Measurements from ENCODE around the gene FANCM.

Gene FANCM, protein sequence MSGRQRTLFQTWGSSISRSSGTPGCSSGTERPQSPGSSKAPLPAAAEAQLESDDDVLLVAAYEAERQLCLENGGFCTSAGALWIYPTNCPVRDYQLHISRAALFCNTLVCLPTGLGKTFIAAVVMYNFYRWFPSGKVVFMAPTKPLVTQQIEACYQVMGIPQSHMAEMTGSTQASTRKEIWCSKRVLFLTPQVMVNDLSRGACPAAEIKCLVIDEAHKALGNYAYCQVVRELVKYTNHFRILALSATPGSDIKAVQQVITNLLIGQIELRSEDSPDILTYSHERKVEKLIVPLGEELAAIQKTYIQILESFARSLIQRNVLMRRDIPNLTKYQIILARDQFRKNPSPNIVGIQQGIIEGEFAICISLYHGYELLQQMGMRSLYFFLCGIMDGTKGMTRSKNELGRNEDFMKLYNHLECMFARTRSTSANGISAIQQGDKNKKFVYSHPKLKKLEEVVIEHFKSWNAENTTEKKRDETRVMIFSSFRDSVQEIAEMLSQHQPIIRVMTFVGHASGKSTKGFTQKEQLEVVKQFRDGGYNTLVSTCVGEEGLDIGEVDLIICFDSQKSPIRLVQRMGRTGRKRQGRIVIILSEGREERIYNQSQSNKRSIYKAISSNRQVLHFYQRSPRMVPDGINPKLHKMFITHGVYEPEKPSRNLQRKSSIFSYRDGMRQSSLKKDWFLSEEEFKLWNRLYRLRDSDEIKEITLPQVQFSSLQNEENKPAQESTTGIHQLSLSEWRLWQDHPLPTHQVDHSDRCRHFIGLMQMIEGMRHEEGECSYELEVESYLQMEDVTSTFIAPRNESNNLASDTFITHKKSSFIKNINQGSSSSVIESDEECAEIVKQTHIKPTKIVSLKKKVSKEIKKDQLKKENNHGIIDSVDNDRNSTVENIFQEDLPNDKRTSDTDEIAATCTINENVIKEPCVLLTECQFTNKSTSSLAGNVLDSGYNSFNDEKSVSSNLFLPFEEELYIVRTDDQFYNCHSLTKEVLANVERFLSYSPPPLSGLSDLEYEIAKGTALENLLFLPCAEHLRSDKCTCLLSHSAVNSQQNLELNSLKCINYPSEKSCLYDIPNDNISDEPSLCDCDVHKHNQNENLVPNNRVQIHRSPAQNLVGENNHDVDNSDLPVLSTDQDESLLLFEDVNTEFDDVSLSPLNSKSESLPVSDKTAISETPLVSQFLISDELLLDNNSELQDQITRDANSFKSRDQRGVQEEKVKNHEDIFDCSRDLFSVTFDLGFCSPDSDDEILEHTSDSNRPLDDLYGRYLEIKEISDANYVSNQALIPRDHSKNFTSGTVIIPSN (N-terminal part only)

GRCh38 chr14:45135659-45136395 is at the start of gene FANCM:
FANCM (plus strand) TSS chr14:45135930; CDS start chr14:45136032, 102 bp downstream.
- peak; percentile 99 for DNase-seq

GRCh38 chr14:45089813-45090212 is 45.9 kb upstream of the FANCM start:
- DNase-seq, result no peak

DNA sequence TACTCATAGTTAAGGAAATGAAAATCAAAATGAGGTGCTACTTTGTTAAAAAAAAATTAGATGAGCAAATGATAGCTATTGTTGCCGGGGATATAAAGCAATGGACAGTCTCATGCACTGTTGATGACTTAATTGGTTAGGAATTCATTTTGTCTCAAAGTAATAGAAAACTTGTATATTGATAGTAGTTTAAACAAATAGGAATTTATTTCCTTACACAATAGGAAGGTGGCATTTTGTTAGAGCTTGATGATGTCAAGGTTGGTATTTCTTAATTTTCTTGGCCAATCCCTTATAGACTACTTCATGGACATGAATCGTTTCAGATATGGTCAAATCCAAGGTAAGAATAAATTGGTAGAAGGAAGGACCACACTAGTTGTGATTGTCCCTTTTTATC is 44.0 kb upstream of the FANCM start:
- DNase-seq, result no peak

DNA sequence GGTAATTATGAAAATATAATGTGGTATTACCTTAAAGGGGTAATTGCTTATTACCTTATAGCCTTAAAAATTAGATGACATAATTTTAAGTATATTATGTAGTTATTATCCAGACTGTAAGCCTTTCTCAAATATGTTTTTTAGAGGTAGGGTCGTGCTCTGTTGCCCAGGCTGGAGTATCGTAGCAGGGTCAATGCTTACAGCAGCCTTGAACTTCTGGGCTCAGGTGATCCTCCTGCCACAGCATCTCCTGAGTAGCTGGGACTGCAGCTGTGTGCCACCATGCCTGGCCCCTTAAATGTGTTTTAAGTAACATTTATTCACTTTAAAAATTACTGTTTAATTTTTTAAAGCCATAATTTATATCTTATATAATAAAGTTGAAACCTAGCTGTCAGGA is 41.5 kb upstream of the FANCM start:
- DNase-seq, result no peak

GRCh38 chr14:45095143-45095542 is 40.6 kb upstream of the FANCM start:
- no peak for DNase-seq

- DNase-seq, result no peak
Measured at GRCh38 chr14:45096218-45096617, 39.5 kb upstream of the FANCM start.

DNA sequence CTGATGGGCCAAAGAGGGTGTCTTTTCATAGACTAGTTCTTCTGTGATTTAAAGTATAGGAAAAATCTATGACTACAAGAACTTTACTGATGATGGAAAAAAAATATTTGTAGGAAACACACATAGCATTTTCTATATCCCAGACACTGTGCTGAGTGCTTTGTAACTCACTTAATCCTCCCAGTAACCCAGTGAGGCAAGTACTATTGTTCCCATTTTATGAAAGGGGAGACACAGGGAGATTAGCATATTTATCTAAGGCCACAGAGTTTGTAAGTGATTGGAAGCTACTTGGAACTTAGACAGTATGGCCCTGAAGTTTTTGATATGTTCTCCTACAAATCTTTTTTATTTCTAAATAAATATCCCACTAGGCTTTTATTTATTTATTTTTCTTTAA is 31.9 kb upstream of the FANCM start:
- DNase-seq, result no peak

DNA sequence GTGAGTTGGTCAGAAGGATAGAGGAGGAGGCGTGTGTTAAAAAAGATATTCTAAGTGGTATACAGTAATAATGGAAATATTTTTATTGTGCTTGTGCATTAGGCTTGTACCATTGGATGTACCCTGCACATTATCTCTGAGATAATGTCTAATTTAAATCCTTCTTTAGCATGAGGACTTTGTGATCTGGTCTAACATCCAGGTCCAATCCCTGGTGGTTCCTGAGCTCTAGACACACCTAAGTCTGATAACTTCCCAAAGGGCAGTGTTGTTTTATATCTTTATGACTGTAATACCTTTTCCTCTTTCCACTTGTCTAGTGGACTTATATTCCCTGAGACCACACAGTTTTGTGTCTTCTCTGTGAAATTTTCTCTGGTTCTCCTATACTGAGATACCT is 31.2 kb upstream of the FANCM start:
- no peak for DNase-seq

- DNase-seq, result no peak
Measured at GRCh38 chr14:45112896-45113781, 22.6 kb upstream of the FANCM start.

- DNase-seq, result no peak
Measured at GRCh38 chr14:45114327-45114726, 21.4 kb upstream of the FANCM start.

GRCh38 chr14:45118594-45118993 is 17.1 kb upstream of the FANCM start:
- DNase-seq, result no peak

- DNase-seq, result no peak
Measured at GRCh38 chr14:45120096-45120495, 15.6 kb upstream of the FANCM start.

GRCh38 chr14:45123271-45123670 is 12.5 kb upstream of the FANCM start:
- DNase-seq, result no peak

- DNase-seq, result no peak
Measured at GRCh38 chr14:45125754-45126153, 10.0 kb upstream of the FANCM start.

- DNase-seq, result no peak
Measured at GRCh38 chr14:45128963-45129629, 6.6 kb upstream of the FANCM start.

DNA sequence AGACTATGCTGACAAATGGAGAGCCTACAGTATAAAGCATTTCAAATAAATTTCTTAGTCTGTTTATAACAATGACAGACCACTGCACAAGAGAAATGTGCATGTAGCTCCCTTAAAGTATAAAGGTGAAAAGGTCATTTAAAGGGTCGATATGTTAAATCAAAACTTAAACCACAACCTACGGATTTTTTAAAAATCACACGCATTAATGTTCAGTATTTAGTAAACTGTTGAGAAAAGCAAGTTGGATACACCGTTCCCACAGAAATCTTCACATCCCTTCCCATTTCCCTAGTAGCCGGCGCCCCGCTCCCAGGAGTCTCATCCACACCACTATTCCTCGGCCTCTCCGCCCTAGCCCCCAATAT is 2.1 kb upstream of the FANCM start:
- DNase-seq, result no peak

DNA sequence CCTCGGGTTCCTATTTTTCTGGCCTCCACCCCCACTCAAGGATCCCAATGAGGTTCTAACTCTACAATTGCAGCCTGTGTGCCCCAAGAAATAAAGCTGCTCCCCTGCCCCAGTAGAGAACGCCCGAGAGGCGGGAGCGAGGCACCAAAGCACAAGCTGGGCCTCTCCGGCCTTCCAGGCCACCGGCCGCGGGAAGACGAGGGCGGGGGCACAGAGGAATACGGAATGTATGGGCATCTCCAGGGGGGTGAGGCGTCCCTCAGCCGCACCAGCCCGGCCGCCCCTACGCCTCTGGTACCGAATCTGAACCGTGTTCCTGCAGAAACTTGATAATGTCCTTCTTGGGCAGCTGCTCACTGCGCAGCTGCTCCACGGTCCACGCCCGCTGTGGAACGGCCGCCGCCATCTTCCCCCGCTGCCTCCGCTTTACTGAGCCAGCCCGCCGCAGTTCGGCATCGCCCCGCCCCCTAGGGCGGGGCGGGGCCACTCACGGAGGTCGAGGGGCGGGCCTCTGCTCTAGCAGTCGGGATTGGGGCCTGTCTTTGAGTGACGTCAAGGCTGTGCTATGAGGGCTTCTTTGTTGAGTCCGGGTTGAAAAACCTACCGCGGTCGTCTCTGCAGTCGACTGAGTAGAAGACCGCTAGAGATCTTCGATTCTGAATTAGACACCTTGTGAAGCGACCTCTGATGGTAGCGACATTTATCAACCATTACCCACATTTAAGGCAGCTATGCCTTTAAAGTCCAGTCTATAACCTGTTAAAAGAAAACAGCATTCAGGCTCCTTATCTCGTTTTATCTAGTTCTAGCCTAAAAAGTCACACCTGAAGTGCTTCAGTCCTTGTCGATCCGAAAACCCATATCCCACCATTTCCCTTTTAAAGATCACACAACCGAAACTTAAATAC is 1.4 kb upstream of the FANCM start, which contains the start of gene FKBP3:
Gene FKBP3, minus strand, starts transcription at position 431 of the 908 bp plus-strand sequence. Its CDS starts 25 bp downstream, at position 406.
- peak; percentile 100 for DNase-seq

DNA sequence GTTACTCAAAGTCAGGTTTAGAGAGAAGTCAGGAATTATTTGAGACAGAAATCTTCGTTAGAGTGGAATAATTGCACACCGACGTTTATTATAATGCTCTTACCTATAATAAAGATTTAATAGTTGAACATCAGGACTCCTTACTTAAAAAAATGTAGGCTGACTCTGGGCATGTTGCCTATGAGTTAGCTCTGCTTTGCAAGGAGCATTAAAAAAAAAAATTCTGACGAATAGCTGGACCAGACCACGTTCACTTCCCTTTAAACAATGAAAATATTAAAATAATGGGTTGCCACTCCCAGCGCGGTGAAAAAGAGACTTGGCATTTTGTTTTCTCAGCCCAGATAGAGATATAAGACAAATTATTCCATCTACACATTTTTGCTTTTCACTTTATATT is 574 bp upstream of the FANCM start:
- peak; percentile 77 for DNase-seq

GRCh38 chr14:45136399-45136798 is 669 bp downstream of the FANCM start:
- DNase-seq, result no peak
